Left ventricle myocardium superior (tissue), 1 donor: Measurements from ENCODE around the gene COL1A2. TPM values are rescaled to one million over a fixed set of nuclear protein-coding genes. Genes with fewer than 3 reads are reported as not detected.

Experiments
- ATAC-seq: fragments of 200-7000 bp; cut with Tn5 transposase; one replicate; pipeline ENCODE4 v1.9.1; 2020; ENCODE audit warnings: mild to moderate bottlenecking, moderate library complexity
- DNase-seq: peaks from one replicate; pipeline ENCODE4 v3.0.0-alpha.2; 2020
- intact Hi-C: fragments of 100-400 bp; cut with micrococcal nuclease; formaldehyde crosslinking; loops from one replicate; pipeline ENCODE4 v1.11.0; 2022
- long read RNA-seq: library from polyadenylated mRNA; unstranded; transcript quantifications from one replicate; pipeline ENCODE4 v2.0.0, GENCODE V29; 2021
- total RNA-seq: library from RNA; stranded (reverse); fragmentation: NEBNext Ultra II Directional; extraction: Animal tissue kit (Norgen Biotek cat#: 25700); gene quantifications from one replicate; pipeline ENCODE4 v1.2.1, GENCODE V29; 2021
- donor health status: DM: no; HTN: yes; CAD: no; lungs with severe emphysema.

The COL1A2 gene
- total RNA-seq: 78.1 TPM
- long read RNA-seq, partial matches to known transcripts: 43 of 209 reads
- long read RNA-seq, other reads (novel, unspliced or antisense): 165 of 209 reads

GRCh38 chr7:94394437-94395140 is at the start of gene COL1A2:
Gene COL1A2 (plus strand): TSS chr7:94394895. CDS start chr7:94395032, 137 bp downstream.
- intact Hi-C loops: no loop called here
- ATAC-seq (peak; percentile 91), DNase-seq (peak; percentile 84)

GRCh38 chr7:94345907-94346306 is 48.8 kb upstream of the COL1A2 start:
- DNase-seq: no peak
- intact Hi-C loops: no loop called here
- ATAC-seq: no peak

DNA sequence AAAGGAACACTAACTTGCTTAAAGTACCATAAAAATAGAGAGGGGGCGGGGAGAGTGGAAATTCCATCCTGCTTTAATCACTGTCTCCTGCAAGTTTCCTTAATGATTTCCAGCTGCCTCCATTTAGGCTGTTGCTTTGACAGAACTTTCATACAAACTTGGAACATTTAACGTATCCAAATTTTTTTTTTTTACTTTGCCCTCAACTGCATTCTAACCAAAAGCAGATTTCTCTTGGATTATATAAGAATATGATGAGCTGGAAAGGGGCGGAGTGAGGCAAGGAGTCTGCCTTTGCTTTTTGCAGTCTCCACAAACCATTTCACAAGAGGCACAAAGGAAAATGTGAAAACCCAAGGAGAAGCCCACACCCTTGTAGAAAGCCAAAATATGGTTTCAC is 46.6 kb upstream of the COL1A2 start:
- intact Hi-C loops: no loop called here
- peak; percentile 31 for DNase-seq
- peak; percentile 95 for ATAC-seq

DNA sequence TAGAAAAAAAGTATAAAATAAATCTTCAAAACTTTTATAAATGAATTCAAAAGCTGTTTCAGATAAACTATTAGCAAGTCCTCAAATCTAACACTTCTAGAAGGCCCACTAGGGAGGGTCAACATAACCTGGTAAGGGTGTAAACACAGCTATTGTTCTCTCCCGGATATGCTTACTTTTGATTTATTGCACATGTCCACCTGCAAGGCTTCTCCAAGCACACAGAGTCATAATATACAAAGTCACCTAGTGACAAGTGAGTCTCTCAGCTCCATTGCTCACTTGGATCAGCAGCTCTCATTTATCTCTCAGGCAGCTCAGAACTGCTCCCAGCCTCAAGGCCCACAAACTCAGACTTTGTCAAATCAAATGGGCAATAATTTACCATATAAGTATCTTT is 44.0 kb upstream of the COL1A2 start:
- DNase-seq (no peak), ATAC-seq (no peak)
- intact Hi-C loops: no loop called here

- intact Hi-C loops: no loop called here
- DNase-seq (no peak), ATAC-seq (no peak)
These were observed 43.0 kb upstream of the COL1A2 start for GRCh38 chr7:94351703-94352102.

DNA sequence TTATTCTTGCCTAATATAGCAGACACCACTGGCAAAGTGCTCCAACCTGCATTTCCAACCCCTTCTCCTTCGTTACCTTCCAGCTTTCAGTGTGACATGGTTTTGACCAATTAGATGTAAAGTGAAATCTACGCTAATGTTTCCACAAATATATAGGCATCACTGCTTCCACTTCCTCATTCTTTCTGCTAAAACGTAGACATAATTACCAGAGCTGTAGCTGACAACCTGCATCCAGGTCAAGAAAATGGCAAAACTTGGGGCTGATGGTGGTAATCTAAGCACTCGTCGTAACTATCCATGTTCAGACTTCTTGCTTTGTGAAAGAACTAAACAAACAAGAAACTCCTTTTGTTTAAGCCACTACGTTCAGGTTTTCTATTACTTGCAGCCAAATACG is 41.8 kb upstream of the COL1A2 start:
- ATAC-seq: no peak
- DNase-seq: no peak
- intact Hi-C loops: no loop called here

- ATAC-seq: no peak
- DNase-seq: no peak
- intact Hi-C loops: no loop called here
These were observed 39.7 kb upstream of the COL1A2 start for GRCh38 chr7:94354953-94355352.

DNA sequence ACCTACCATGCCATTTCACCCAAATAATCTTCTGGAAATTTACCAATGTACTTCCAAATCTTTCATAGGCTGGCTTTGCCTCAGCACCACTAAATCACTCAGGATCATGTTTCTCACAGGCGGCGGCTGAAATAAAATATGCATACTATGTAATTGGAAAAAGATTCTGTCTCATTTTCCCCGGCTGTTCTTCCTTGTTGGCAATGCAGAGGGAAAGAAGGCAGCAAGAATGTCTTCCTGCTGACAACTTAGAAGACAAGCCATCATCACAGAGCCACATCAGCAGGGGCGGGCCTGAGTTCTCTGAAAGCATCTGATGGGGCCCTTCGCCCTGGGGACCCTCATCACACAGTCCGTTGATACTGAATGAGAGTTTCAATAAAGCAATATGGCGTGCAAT is 39.2 kb upstream of the COL1A2 start:
- intact Hi-C loops: no loop called here
- DNase-seq (no peak), ATAC-seq (no peak)

- intact Hi-C loops: no loop called here
These were observed 37.6 kb upstream of the COL1A2 start for GRCh38 chr7:94357076-94357475.

DNA sequence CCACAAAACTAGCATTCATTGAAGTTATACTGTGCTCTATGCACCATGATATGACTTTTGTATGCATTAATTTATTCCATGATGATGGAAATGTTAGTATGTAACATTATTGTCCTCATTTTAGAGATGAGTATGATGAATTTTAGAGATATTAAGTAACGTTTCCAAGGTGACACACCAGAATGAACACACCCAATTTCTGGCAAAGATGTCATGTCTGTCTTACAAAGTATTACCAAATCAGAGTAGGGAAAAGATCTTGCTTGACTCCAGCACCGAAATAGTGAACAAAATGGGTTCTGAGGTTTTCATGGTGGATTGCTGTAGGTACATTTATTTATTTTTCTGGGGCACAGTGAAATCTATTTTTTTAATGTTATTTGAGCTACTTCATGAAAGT is 33.8 kb upstream of the COL1A2 start:
- no peak for ATAC-seq
- DNase-seq: no peak
- intact Hi-C loops: no loop called here

More at GRCh38 chr7:94357076-94357475, 37.6 kb upstream of the COL1A2 start:
- ATAC-seq: no peak
- DNase-seq: no peak

GRCh38 chr7:94362276-94362675 is 32.4 kb upstream of the COL1A2 start:
- ATAC-seq (no peak), DNase-seq (no peak)
- intact Hi-C loops: no loop called here

DNA sequence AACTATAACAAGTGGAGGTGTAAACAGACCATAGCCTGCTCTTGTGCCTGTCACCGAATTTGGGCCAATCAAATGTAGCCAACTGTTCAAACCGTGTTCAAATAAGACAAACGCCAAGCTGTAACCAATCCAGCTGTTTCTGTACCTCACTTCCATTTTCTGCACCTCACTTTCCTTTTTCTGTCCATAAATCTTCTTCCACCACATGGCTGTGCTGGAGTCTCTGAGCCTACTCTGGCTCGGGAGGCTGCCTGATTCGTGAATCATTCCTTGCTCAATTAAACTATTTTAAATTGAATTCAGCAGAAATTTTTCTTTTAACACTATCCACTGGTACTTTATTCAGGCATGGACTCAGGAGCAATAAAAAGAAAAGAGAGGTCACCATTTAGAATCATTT is 29.9 kb upstream of the COL1A2 start:
- intact Hi-C loops: no loop called here
- ATAC-seq (no peak), DNase-seq (no peak)

- DNase-seq (no peak), ATAC-seq (no peak)
- intact Hi-C loops: no loop called here
These were observed 28.5 kb upstream of the COL1A2 start for GRCh38 chr7:94366163-94366562.

- ATAC-seq (no peak), DNase-seq (no peak)
- intact Hi-C loops: no loop called here
These were observed 27.9 kb upstream of the COL1A2 start for GRCh38 chr7:94366832-94367231.

GRCh38 chr7:94367949-94368348 is 26.7 kb upstream of the COL1A2 start:
- DNase-seq (no peak), ATAC-seq (peak; percentile 77)
- intact Hi-C loops: no loop called here

DNA sequence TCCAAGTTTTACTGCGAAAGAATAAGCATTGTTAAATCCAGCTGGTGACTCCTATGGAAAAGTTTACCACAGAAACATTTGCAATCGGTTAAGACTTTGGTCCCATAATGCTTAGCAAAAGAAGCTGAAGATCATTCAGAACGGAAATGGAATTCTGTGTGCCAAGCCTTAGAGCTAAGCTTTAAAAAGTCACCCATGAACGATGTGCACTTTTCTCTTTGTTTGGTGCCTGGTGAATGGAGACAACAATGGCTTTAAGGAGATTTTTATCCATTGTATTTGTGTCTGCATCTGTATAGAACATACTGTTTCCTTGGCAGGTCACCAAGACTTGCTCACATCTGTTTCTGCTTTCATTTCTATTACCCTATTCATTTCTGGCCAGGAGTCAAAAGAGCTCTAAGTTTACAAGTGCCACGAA is 26.3 kb upstream of the COL1A2 start:
- ATAC-seq (peak; percentile 70), DNase-seq (no peak)
- intact Hi-C loops: no loop called here

- peak; percentile 92 for ATAC-seq
- intact Hi-C loops: loop anchor here (2.0 kb wide), 1 partner anchor 77 kb away; no protein-coding TSS in a partner anchor
- DNase-seq: peak; percentile 84
These were observed 20.5 kb upstream of the COL1A2 start for GRCh38 chr7:94374231-94374630.

DNA sequence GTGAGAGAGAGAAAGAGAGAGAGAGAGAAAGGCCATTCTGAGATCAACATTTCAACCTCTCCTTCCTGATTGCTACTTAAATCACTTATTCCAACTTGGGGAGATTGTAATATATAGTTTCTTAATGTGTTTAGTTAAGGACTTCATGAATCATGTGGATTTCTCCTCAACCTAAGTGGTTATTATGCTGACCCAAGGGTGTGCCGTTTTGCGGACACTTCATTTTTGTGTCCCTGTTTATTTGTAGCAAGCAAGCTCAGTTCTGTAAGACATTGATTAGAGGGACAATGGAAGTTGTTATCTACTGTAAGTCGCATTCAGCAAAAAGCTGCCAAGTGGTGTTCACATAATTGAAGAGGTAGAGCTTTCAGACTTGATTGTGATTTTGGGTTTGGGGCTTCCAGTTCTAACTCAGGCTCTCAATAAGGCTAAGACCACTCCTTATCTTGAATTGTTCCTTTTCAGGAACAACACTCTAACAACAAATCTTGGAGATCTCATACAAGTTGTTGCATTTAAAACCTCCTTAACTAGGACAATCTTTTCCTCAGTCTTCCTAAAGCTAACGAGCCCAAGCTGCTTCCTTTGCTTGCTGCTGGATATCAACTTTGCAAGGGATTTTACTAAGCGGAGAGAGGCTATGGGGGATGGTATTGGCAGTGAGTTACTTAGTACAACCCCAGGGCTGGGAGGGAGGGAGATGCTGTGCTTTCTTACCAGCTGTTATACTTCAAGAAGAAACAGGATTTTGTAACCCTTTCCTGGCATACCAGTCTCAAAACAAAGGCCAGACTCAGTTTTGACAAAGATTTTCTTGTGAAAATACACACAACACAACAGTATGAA is 19.8 kb upstream of the COL1A2 start:
- peak; percentile 97 for ATAC-seq
- peak; percentile 33 for DNase-seq
- intact Hi-C loops: loop anchor here (2.0 kb wide), 1 partner anchor 78 kb away; no protein-coding TSS in a partner anchor

DNA sequence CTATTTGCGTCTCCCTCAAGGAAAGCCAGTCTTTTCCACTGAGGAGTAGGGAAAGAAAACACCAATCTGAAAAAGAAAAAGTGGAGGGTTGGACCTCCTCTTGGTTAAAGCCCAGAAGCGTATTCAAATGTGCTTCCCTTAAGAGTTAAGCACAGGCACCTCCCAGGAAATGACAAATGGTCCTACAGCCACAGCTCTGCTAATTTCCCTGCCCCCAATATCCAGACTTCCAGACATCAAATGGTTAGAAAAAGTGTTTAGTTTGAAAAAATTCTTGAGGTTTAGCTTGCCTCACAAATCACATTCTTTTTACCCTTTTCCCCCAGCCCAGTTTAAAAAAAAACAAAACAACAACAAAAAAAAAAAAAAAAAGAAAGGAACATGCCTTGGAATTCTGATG is 19.0 kb upstream of the COL1A2 start:
- ATAC-seq (peak; percentile 89), DNase-seq (no peak)
- intact Hi-C loops: loop anchor here (2.0 kb wide), 1 partner anchor 79 kb away; no protein-coding TSS in a partner anchor

GRCh38 chr7:94376281-94376680 is 18.4 kb upstream of the COL1A2 start:
- intact Hi-C loops: no loop called here
- ATAC-seq (no peak), DNase-seq (no peak)
